Ishikawa (cell line): ENCODE measurements around the gene LZIC.

Source experiments
- RAD21 ChIP-seq: IDR thresholded peaks from 2 replicates; pipeline ENCODE4 v1.6.1; 2012; ENCODE audit warnings: low read depth
- REST ChIP-seq: IDR thresholded peaks from 2 replicates; pipeline ENCODE4 v1.6.1; 2012; ENCODE audit warnings: low read depth, mild to moderate bottlenecking
- TEAD4 ChIP-seq: IDR thresholded peaks from 2 replicates; pipeline ENCODE4 v1.6.1; 2012
- USF1 ChIP-seq: IDR thresholded peaks from 2 replicates; pipeline ENCODE4 v1.6.1; 2012

- TF ChIP-seq TEAD4 (no peak), RAD21 (no peak), USF1 (no peak), REST (no peak)
Measured at GRCh38 chr1:9882945-9883303, 60.3 kb downstream of the LZIC start.
